Nephron (organoid): ENCODE results near the gene FAM210A.

ENCODE experiments used
- H3K27ac Mint-ChIP-seq, 3 experiments: 2 replicates each; pipeline ENCODE4 v1.8.0; 2020; ENCODE audit warnings: mixed read lengths in 3 of 3, mild to moderate bottlenecking in 2 of 3, moderate library complexity in 1 of 3
- H3K27me3 Mint-ChIP-seq: 2 replicates; pipeline ENCODE4 v1.8.0; 2021; ENCODE audit warnings: low read depth, mild to moderate bottlenecking, moderate library complexity, mixed read lengths
- H3K36me3 Mint-ChIP-seq: 2 replicates; pipeline ENCODE4 v1.8.0; 2020; ENCODE audit warnings: low read depth, mixed read lengths
- H3K4me1 Mint-ChIP-seq: 2 replicates; pipeline ENCODE4 v1.8.0; 2020; ENCODE audit warnings: mixed read lengths
- H3K4me3 Mint-ChIP-seq, 3 experiments: 2 replicates each; pipeline ENCODE4 v1.8.0; 2020; ENCODE audit warnings: mild to moderate bottlenecking in 3 of 3, mixed read lengths in 3 of 3, moderate library complexity in 2 of 3
- H3K9me3 Mint-ChIP-seq: 2 replicates; pipeline ENCODE4 v1.8.0; 2020; ENCODE audit warnings: mixed read lengths
- TF ChIP-seq, protein P1 (sequence below), 3 experiments: fragments of 200-600 bp; sonication (generic); IDR thresholded peaks; one replicate each; pipeline ENCODE4 v1.5.0; 2021; ENCODE audit warnings: antibody characterized with exemption in 3 of 3; ENCODE audit not compliant: unreplicated experiment in 3 of 3

Gene FAM210A

GRCh38 chr18:13715330-13715729 is 11.0 kb downstream of the FAM210A start:
- TF ChIP-seq, protein P1, sequence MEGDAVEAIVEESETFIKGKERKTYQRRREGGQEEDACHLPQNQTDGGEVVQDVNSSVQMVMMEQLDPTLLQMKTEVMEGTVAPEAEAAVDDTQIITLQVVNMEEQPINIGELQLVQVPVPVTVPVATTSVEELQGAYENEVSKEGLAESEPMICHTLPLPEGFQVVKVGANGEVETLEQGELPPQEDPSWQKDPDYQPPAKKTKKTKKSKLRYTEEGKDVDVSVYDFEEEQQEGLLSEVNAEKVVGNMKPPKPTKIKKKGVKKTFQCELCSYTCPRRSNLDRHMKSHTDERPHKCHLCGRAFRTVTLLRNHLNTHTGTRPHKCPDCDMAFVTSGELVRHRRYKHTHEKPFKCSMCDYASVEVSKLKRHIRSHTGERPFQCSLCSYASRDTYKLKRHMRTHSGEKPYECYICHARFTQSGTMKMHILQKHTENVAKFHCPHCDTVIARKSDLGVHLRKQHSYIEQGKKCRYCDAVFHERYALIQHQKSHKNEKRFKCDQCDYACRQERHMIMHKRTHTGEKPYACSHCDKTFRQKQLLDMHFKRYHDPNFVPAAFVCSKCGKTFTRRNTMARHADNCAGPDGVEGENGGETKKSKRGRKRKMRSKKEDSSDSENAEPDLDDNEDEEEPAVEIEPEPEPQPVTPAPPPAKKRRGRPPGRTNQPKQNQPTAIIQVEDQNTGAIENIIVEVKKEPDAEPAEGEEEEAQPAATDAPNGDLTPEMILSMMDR (IDR thresholded peaks at IDR 0.05; ENCODE audit: unreplicated experiment in 3 of 3), result no peak
- Mint-ChIP-seq H3K4me1 (no peaks in the 10 kb centered on the region), H3K27ac (no peak overlapping the region)

GRCh38 chr18:13713455-13714055 is 12.8 kb downstream of the FAM210A start:
- peaks cover 28% of the 10 kb centered on the region for H3K36me3 Mint-ChIP-seq
- no peak overlapping the region for H3K27ac Mint-ChIP-seq
- H3K27me3 Mint-ChIP-seq, result no peaks in the 10 kb centered on the region
- TF ChIP-seq, protein P1 (IDR thresholded peaks at IDR 0.05; ENCODE audit: unreplicated experiment in 3 of 3), result no peak
- H3K4me3 Mint-ChIP-seq, result no peak overlapping the region
- no peaks in the 10 kb centered on the region for H3K4me1 Mint-ChIP-seq
- H3K9me3 Mint-ChIP-seq, result peaks cover 26% of the 10 kb centered on the region

More at GRCh38 chr18:13715330-13715729, 11.0 kb downstream of the FAM210A start:
- Mint-ChIP-seq H3K36me3 (peaks cover 22% of the 10 kb centered on the region), H3K27me3 (no peaks in the 10 kb centered on the region), H3K4me3 (no peak overlapping the region), H3K9me3 (peaks cover 13% of the 10 kb centered on the region)

- peaks cover 29% of the 10 kb centered on the region for H3K9me3 Mint-ChIP-seq
- TF ChIP-seq, protein P1 (IDR thresholded peaks at IDR 0.05; ENCODE audit: unreplicated experiment in 3 of 3), result no peak
- H3K27ac Mint-ChIP-seq, result no peak overlapping the region
- H3K36me3 Mint-ChIP-seq, result peaks cover 33% of the 10 kb centered on the region
- no peaks in the 10 kb centered on the region for H3K27me3 Mint-ChIP-seq
- H3K4me1 Mint-ChIP-seq, result no peaks in the 10 kb centered on the region
- H3K4me3 Mint-ChIP-seq, result no peak overlapping the region
These were observed 13.8 kb downstream of the FAM210A start for GRCh38 chr18:13712400-13713131.

DNA sequence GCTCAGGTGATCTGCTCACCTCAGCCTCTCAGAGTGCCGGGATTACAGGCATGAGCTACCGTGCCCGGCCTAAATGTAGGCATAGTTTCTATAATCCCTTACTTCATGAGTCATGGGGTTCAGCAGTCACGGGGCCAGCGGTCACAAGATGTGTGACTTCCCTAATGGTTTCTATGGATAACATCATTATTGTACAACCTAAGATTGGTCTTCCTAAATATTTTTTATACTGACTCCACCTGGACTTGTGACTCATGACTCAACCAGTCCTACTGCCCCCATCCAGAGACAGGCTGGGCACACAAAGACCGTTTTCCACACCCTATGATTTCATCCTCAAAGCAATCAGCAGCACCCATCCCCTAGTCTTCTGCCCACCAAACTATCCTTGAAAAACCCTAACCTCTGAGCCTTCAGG is 15.9 kb downstream of the FAM210A start:
- Mint-ChIP-seq H3K9me3 (peaks cover 41% of the 10 kb centered on the region), H3K27me3 (no peaks in the 10 kb centered on the region), H3K36me3 (peaks cover 44% of the 10 kb centered on the region), H3K27ac (no peak overlapping the region), H3K4me3 (no peak overlapping the region), H3K4me1 (no peaks in the 10 kb centered on the region)
- TF ChIP-seq, protein P1 (IDR thresholded peaks at IDR 0.05; ENCODE audit: unreplicated experiment in 3 of 3), result no peak

GRCh38 chr18:13703899-13704298 is 22.5 kb downstream of the FAM210A start:
- Mint-ChIP-seq H3K27ac (no peak overlapping the region), H3K4me1 (no peaks in the 10 kb centered on the region), H3K27me3 (no peaks in the 10 kb centered on the region), H3K4me3 (no peak overlapping the region), H3K36me3 (peaks cover 71% of the 10 kb centered on the region), H3K9me3 (peaks cover 60% of the 10 kb centered on the region)
- TF ChIP-seq, protein P1 (IDR thresholded peaks at IDR 0.05; ENCODE audit: unreplicated experiment in 3 of 3), result no peak
